ENCODE results near the gene PTH1R. TPM values are rescaled to one million over a fixed set of nuclear protein-coding genes. Genes with fewer than 3 reads are reported as not detected.

The PTH1R gene
- total RNA-seq, 1 donor from 2014 or later, result 36.4 TPM

GRCh38 chr3:46913644-46914043, 36.1 kb downstream of the PTH1R start:
- Mint-ChIP-seq H3K4me3 (no peak overlapping the region), H3K36me3 (peaks cover 25% of the 10 kb centered on the region), H3K4me1 (peaks cover 13% of the 10 kb centered on the region), H3K9me3 (peaks cover 16% of the 10 kb centered on the region), H3K27me3 (ENCODE audit: low read depth) (no peaks in the 10 kb centered on the region), H3K27ac (peak overlapping the region; percentile 10)
- DNase-seq (ENCODE audit: low spot score in 2 of 2, unreplicated experiment in 2 of 2), result peak in 1 of 2 experiments; percentile 18
- TF ChIP-seq CTCF (IDR thresholded peaks at IDR 0.05; ENCODE audit: unreplicated experiment), result no peak

GRCh38 chr3:46914849-46915248, 37.3 kb downstream of the PTH1R start:
- peaks cover 10% of the 10 kb centered on the region for H3K4me1 Mint-ChIP-seq
- H3K36me3 Mint-ChIP-seq, result peaks cover 35% of the 10 kb centered on the region
- no peak overlapping the region for H3K27ac Mint-ChIP-seq
- TF ChIP-seq CTCF (IDR thresholded peaks at IDR 0.05; ENCODE audit: unreplicated experiment), result no peak
- no peaks in the 10 kb centered on the region for H3K27me3 Mint-ChIP-seq (ENCODE audit: low read depth)
- no peak for DNase-seq (ENCODE audit: low spot score in 2 of 2, unreplicated experiment in 2 of 2)
- no peak overlapping the region for H3K4me3 Mint-ChIP-seq
- peaks cover 24% of the 10 kb centered on the region for H3K9me3 Mint-ChIP-seq

GRCh38 chr3:46915297-46915822, 37.8 kb downstream of the PTH1R start:
- H3K9me3 Mint-ChIP-seq, result peaks cover 24% of the 10 kb centered on the region
- H3K27me3 Mint-ChIP-seq (ENCODE audit: low read depth), result no peaks in the 10 kb centered on the region
- DNase-seq (ENCODE audit: low spot score in 2 of 2, unreplicated experiment in 2 of 2), result no peak
- peaks cover 10% of the 10 kb centered on the region for H3K4me1 Mint-ChIP-seq
- no peak for TF ChIP-seq CTCF (IDR thresholded peaks at IDR 0.05; ENCODE audit: unreplicated experiment)
- no peak overlapping the region for H3K4me3 Mint-ChIP-seq
- H3K27ac Mint-ChIP-seq, result no peak overlapping the region
- peaks cover 40% of the 10 kb centered on the region for H3K36me3 Mint-ChIP-seq

- peaks cover 10% of the 10 kb centered on the region for H3K4me1 Mint-ChIP-seq
- peaks cover 24% of the 10 kb centered on the region for H3K9me3 Mint-ChIP-seq
- no peak overlapping the region for H3K4me3 Mint-ChIP-seq
- no peak overlapping the region for H3K27ac Mint-ChIP-seq
- no peak for DNase-seq (ENCODE audit: low spot score in 2 of 2, unreplicated experiment in 2 of 2)
- no peak for TF ChIP-seq CTCF (IDR thresholded peaks at IDR 0.05; ENCODE audit: unreplicated experiment)
- peaks cover 45% of the 10 kb centered on the region for H3K36me3 Mint-ChIP-seq
- H3K27me3 Mint-ChIP-seq (ENCODE audit: low read depth), result no peaks in the 10 kb centered on the region
These were observed 38.8 kb downstream of the PTH1R start for GRCh38 chr3:46916278-46916677.

- H3K27me3 Mint-ChIP-seq (ENCODE audit: low read depth), result no peaks in the 10 kb centered on the region
- peaks cover 24% of the 10 kb centered on the region for H3K9me3 Mint-ChIP-seq
- H3K36me3 Mint-ChIP-seq, result peaks cover 47% of the 10 kb centered on the region
- TF ChIP-seq CTCF (IDR thresholded peaks at IDR 0.05; ENCODE audit: unreplicated experiment), result no peak
- H3K4me3 Mint-ChIP-seq, result no peak overlapping the region
- H3K27ac Mint-ChIP-seq, result no peak overlapping the region
- H3K4me1 Mint-ChIP-seq, result peaks cover 10% of the 10 kb centered on the region
- DNase-seq (ENCODE audit: low spot score in 2 of 2, unreplicated experiment in 2 of 2), result no peak
These were observed 39.3 kb downstream of the PTH1R start for GRCh38 chr3:46916799-46917198.

GRCh38 chr3:46917257-46917656, 39.7 kb downstream of the PTH1R start:
- Mint-ChIP-seq H3K36me3 (peaks cover 47% of the 10 kb centered on the region), H3K27ac (no peak overlapping the region), H3K9me3 (peaks cover 24% of the 10 kb centered on the region), H3K27me3 (ENCODE audit: low read depth) (no peaks in the 10 kb centered on the region), H3K4me1 (peaks cover 10% of the 10 kb centered on the region), H3K4me3 (no peak overlapping the region)
- no peak for DNase-seq (ENCODE audit: low spot score in 2 of 2, unreplicated experiment in 2 of 2)
- no peak for TF ChIP-seq CTCF (IDR thresholded peaks at IDR 0.05; ENCODE audit: unreplicated experiment)

All from mesothelial cell of epicardium (in vitro differentiated cells).